Hepatocyte (in vitro differentiated cells): ENCODE results near the gene MRPL24. TPM values are rescaled to one million over a fixed set of nuclear protein-coding genes. Genes with fewer than 3 reads are reported as not detected.

Experiments
- DNase-seq: peaks from one replicate; pipeline ENCODE4 v3.0.0-alpha.2; 2016; ENCODE audit warnings: low spot score
- H2AFZ ChIP-seq: fragments of 200-600 bp; sonication (generic); 2 replicates; pipeline ENCODE4 v1.6.0; 2016; ENCODE audit warnings: antibody characterized with exemption, mild to moderate bottlenecking
- H3K27ac ChIP-seq: fragments of 200-600 bp; sonication (generic); 2 replicates; pipeline ENCODE4 v1.5.1; 2016; ENCODE audit warnings: mild to moderate bottlenecking
- H3K27me3 ChIP-seq: fragments of 200-600 bp; sonication (generic); 2 replicates; pipeline ENCODE4 v1.6.1; 2016
- H3K36me3 ChIP-seq: fragments of 200-600 bp; sonication (generic); replicated peaks from 2 replicates; pipeline ENCODE4 v1.5.1; 2016; ENCODE audit warnings: low read depth; ENCODE audit not compliant: insufficient read depth
- H3K4me1 ChIP-seq: fragments of 200-600 bp; sonication (generic); 2 replicates; pipeline ENCODE4 v1.5.1; 2016; ENCODE audit warnings: mild to moderate bottlenecking, moderate library complexity; ENCODE audit not compliant: insufficient read depth
- H3K4me2 ChIP-seq: fragments of 200-600 bp; sonication (generic); 2 replicates; pipeline ENCODE4 v1.6.0; 2016
- H3K4me3 ChIP-seq: fragments of 200-600 bp; sonication (generic); 2 replicates; pipeline ENCODE4 v1.5.1; 2016; ENCODE audit warnings: mild to moderate bottlenecking
- H3K79me2 ChIP-seq: fragments of 200-600 bp; sonication (generic); 2 replicates; pipeline ENCODE4 v1.6.0; 2017; ENCODE audit warnings: mild to moderate bottlenecking
- H3K9me2 ChIP-seq: fragments of 200-600 bp; sonication (generic); replicated peaks from 2 replicates; pipeline ENCODE4 v1.6.0; 2017; ENCODE audit warnings: mild to moderate bottlenecking; ENCODE audit not compliant: insufficient read depth
- H3K9me3 ChIP-seq: fragments of 200-600 bp; sonication (generic); 2 replicates; pipeline ENCODE4 v1.5.1; 2016; ENCODE audit warnings: low read depth, mild to moderate bottlenecking
- H4K20me1 ChIP-seq: fragments of 200-600 bp; sonication (generic); 2 replicates; pipeline ENCODE4 v1.6.0; 2016; ENCODE audit warnings: mild to moderate bottlenecking; ENCODE audit not compliant: insufficient read depth, poor library complexity, severe bottlenecking
- EZH2 ChIP-seq: fragments of 200-600 bp; sonication (generic); IDR thresholded peaks from 2 replicates; pipeline ENCODE4 v1.6.1; 2016; ENCODE audit warnings: antibody characterized with exemption, mild to moderate bottlenecking, borderline replicate concordance
- EZH2phosphoT487 ChIP-seq: fragments of 200-600 bp; sonication (generic); IDR thresholded peaks from one replicate; pipeline ENCODE4 v1.6.1; 2018; ENCODE audit warnings: antibody characterized with exemption, mild to moderate bottlenecking, low read depth, moderate library complexity; ENCODE audit not compliant: unreplicated experiment, severe bottlenecking
- WGBS: methylation state at CpG from one replicate; pipeline ENCODE4 v1.1.6; 2016; ENCODE audit warnings: low lambda C conversion rate; ENCODE audit errors: missing lambda C conversion rate; 5-methylcytosine and 5-hydroxymethylcytosine counted together
- polyA plus RNA-seq: library from polyadenylated mRNA; unstranded; fragments of >200 nt; fragmentation: Nextera tagmentation; extraction: Ambion mirVana; gene quantifications from 2 replicates; pipeline ENCODE4 v1.2.1, GENCODE V29; 2016
- total RNA-seq: library from RNA; depleted of rRNA; stranded (reverse); fragments of >200 nt; gene quantifications from 2 replicates; pipeline ENCODE4 v1.2.3, GENCODE V29; 2014
- TF ChIP-seq, protein P1 (sequence below): fragments of 200-600 bp; sonication (generic); IDR thresholded peaks from 2 replicates; pipeline ENCODE4 v1.5.1; 2016; ENCODE audit warnings: antibody characterized with exemption, mild to moderate bottlenecking; ENCODE audit not compliant: poor library complexity

Gene MRPL24
- total and polyA plus RNA-seq, 2 experiments from 2014 or later = 40.4 to 64.1 TPM

- H3K4me2 ChIP-seq = no peak overlapping the region
- H3K4me1 ChIP-seq = peaks cover 9% of the 10 kb centered on the region
- WGBS = 95% methylated on average over 19 of the region's 20 CpGs
- no peaks in the 10 kb centered on the region for H3K36me3 ChIP-seq
- TF ChIP-seq, protein P1, sequence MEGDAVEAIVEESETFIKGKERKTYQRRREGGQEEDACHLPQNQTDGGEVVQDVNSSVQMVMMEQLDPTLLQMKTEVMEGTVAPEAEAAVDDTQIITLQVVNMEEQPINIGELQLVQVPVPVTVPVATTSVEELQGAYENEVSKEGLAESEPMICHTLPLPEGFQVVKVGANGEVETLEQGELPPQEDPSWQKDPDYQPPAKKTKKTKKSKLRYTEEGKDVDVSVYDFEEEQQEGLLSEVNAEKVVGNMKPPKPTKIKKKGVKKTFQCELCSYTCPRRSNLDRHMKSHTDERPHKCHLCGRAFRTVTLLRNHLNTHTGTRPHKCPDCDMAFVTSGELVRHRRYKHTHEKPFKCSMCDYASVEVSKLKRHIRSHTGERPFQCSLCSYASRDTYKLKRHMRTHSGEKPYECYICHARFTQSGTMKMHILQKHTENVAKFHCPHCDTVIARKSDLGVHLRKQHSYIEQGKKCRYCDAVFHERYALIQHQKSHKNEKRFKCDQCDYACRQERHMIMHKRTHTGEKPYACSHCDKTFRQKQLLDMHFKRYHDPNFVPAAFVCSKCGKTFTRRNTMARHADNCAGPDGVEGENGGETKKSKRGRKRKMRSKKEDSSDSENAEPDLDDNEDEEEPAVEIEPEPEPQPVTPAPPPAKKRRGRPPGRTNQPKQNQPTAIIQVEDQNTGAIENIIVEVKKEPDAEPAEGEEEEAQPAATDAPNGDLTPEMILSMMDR = no peak
- TF ChIP-seq EZH2 (no peak), EZH2phosphoT487 (no peak)
- no peaks in the 10 kb centered on the region for H3K9me2 ChIP-seq
- no peak overlapping the region for H3K4me3 ChIP-seq
- H2AFZ ChIP-seq = no peak overlapping the region
- no peak overlapping the region for H3K27ac ChIP-seq
- no peaks in the 10 kb centered on the region for H4K20me1 ChIP-seq
- no peaks in the 10 kb centered on the region for H3K27me3 ChIP-seq
- no peaks in the 10 kb centered on the region for H3K9me3 ChIP-seq
- peaks cover 26% of the 10 kb centered on the region for H3K79me2 ChIP-seq
- no peak for DNase-seq
Observed at GRCh38 chr1:156733989-156734584, 6.8 kb downstream of the MRPL24 start.

DNA sequence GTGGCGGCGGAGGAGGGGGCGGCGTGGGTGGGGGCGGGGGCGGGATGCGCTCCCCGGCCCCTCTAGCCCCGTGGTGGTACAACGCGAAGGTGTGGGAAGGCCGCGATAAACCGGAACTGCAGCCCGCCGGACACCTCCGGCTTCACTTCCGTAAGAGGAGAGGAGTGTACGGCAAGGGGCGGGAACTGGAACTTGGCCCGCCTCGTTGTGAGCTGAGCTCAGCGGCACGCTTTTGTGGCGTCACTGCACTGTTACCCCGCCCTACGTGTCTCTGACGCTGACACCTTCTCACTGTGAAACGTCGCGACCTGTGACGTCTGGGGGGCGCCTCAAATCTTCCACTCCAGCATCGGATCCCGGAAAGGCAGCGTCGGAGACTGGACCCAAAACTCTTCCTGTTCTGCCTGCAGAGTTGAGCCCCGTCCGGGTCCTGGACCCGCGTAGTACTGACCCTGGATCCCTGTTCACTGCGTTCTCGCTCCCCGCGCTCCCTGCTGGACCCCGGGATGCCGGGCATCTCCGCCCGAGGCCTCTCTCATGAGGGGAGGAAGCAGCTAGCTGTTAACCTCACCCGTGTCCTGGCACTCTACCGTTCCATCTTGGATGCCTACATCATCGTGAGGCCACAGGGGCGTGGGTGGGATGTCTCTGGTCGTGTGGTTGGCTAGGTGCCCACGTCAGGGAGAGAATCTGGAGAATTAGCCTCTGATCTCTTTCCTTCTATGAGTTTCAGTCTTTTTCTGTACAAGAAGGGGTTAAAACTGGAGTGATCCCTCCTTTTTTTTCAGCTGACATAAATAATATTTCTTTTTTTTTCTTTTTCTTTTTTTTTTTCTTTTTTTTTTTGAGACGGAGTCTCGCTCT lies 12.1 kb downstream of the MRPL24 start, which contains the start of gene ISG20L2:
Gene ISG20L2 (minus strand): TSS at position 168 of the 864 bp plus-strand sequence. CDS start 1,114 bp downstream, outside the sequence.
- H3K36me3 ChIP-seq = no peaks in the 10 kb centered on the region
- no peaks in the 10 kb centered on the region for H3K27me3 ChIP-seq
- peaks cover 28% of the 10 kb centered on the region for H4K20me1 ChIP-seq
- H3K9me2 ChIP-seq = no peaks in the 10 kb centered on the region
- peak within 1 kb of the TSS; percentile 75 for H2AFZ ChIP-seq
- DNase-seq = peak; percentile 99
- H3K27ac ChIP-seq = peak within 1 kb of the TSS; percentile 99
- no peaks in the 10 kb centered on the region for H3K9me3 ChIP-seq
- TF ChIP-seq, protein P1 = no peak
- TF ChIP-seq EZH2 (no peak), EZH2phosphoT487 (no peak)
- WGBS = 2% methylated on average over 43 of the region's 57 CpGs
- H3K4me3 ChIP-seq = peak within 1 kb of the TSS; percentile 68
- peaks cover 35% of the 10 kb centered on the region for H3K4me1 ChIP-seq
- H3K79me2 ChIP-seq = peaks cover 63% of the 10 kb centered on the region
- peak within 1 kb of the TSS; percentile 89 for H3K4me2 ChIP-seq

DNA sequence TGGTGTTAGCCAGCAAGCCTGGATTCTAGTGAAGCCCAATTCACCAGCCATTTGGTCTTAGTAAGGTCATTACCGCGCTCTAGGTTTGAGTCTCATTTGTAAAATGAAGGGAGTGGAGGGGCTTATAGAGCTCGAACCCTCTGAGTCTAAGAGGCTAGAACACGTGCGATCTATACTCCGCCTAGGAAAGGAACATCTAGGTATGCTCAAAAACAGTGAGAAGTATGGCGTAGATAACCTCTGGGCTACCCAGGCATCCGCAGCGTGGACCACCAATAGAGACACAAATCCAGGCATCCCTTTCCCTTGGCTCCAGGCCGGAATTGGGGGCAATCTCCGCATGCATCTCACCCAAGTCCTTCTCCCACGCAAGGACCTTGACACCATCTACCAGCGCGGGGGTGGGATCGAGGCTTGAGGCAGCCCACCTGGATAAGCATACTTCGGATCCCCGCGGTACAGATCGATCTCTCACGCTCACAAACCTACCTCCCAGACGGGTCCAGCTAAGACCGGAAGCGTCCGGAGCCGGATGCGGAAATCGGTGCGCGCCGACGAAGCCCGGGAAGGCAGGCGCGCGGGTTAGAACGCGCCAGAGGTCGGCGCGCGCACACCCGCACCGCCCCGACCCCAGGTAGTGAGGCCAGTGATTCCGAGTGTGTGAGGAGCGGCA lies 12.8 kb downstream of the MRPL24 start, which contains the start of gene METTL25B:
Gene METTL25B (plus strand): TSS at position 544 of the 673 bp plus-strand sequence. CDS start 636 bp downstream, outside the sequence.
- H2AFZ ChIP-seq = peak within 1 kb of the TSS; percentile 75
- WGBS = 1% methylated on average over 46 of the region's 46 CpGs
- H3K36me3 ChIP-seq = no peaks in the 10 kb centered on the region
- no peaks in the 10 kb centered on the region for H3K27me3 ChIP-seq
- peak within 1 kb of the TSS; percentile 68 for H3K4me3 ChIP-seq
- H3K9me2 ChIP-seq = no peaks in the 10 kb centered on the region
- H3K9me3 ChIP-seq = no peaks in the 10 kb centered on the region
- peak within 1 kb of the TSS; percentile 89 for H3K4me2 ChIP-seq
- peaks cover 68% of the 10 kb centered on the region for H3K79me2 ChIP-seq
- peaks cover 35% of the 10 kb centered on the region for H3K4me1 ChIP-seq
- H4K20me1 ChIP-seq = peaks cover 28% of the 10 kb centered on the region
- TF ChIP-seq EZH2phosphoT487 (no peak), EZH2 (no peak)
- TF ChIP-seq, protein P1 = no peak
- peak; percentile 93 for DNase-seq
- peak within 1 kb of the TSS; percentile 99 for H3K27ac ChIP-seq
